Fibroblast of lung (primary cell): ENCODE measurements around the gene MRPL27. TPM values are rescaled to one million over a fixed set of nuclear protein-coding genes. Genes with fewer than 3 reads are reported as not detected.
"Not testable (repeated sequence)": the region's sequence is repeated elsewhere in the genome, so short reads cannot be mapped to it uniquely, and the experiment has no call there.

ENCODE experiments used
- DNase-seq, 2 donors: peaks; one replicate each; pipeline versions ENCODE4 v3.0.0 to v3.0.0-alpha.2; 2010; ENCODE audit warnings: low read depth in 2 of 2
- H2AFZ ChIP-seq: 2 replicates; pipeline ENCODE4 v1.5.1; 2012; ENCODE audit warnings: low read length, control low read depth, inconsistent platforms
- H3K27ac ChIP-seq: 2 replicates; pipeline ENCODE4 v1.5.1; 2011; ENCODE audit warnings: low read length, control low read depth; ENCODE audit not compliant: insufficient read depth
- H3K27me3 ChIP-seq: 2 replicates; pipeline ENCODE4 v1.5.1; 2011; ENCODE audit warnings: mild to moderate bottlenecking, low read length; ENCODE audit not compliant: control insufficient read depth, insufficient read depth
- H3K36me3 ChIP-seq: 2 replicates; pipeline ENCODE4 v1.5.1; 2011; ENCODE audit warnings: low read length; ENCODE audit not compliant: control insufficient read depth, insufficient read depth
- H3K4me1 ChIP-seq: 2 replicates; pipeline ENCODE4 v1.5.1; 2011; ENCODE audit warnings: low read length; ENCODE audit not compliant: control insufficient read depth, insufficient read depth; ENCODE audit errors: extremely low read depth
- H3K4me2 ChIP-seq: 2 replicates; pipeline ENCODE4 v1.5.1; 2011; ENCODE audit warnings: low read length, control low read depth; ENCODE audit not compliant: insufficient read depth; ENCODE audit errors: extremely low read depth
- H3K4me3 ChIP-seq, 4 experiments: fragments of 200-600 bp in 1 of 4; sonication (generic) in 1 of 4; replicated peaks in 1 of 4; 2 replicates each; pipeline ENCODE4 v1.5.1; 2011 to 2016; ENCODE audit warnings: low read length in 4 of 4, low read depth in 3 of 4, mild to moderate bottlenecking in 3 of 4, control low read depth in 2 of 4, inconsistent platforms in 1 of 4, mixed read lengths in 1 of 4; ENCODE audit not compliant: insufficient read depth in 1 of 4; ENCODE audit errors: control extremely low read depth in 1 of 4
- H3K79me2 ChIP-seq: 2 replicates; pipeline ENCODE4 v1.5.1; 2012; ENCODE audit warnings: mild to moderate bottlenecking, low read length, inconsistent platforms; ENCODE audit not compliant: control insufficient read depth, insufficient read depth
- H3K9ac ChIP-seq: 2 replicates; pipeline ENCODE4 v1.5.1; 2011; ENCODE audit warnings: mild to moderate bottlenecking, low read length, control low read depth; ENCODE audit not compliant: insufficient read depth
- H3K9me3 ChIP-seq: 2 replicates; pipeline ENCODE4 v1.5.1; 2012; ENCODE audit warnings: low read depth, low read length; ENCODE audit not compliant: control insufficient read depth, insufficient read depth
- H4K20me1 ChIP-seq: 2 replicates; pipeline ENCODE4 v1.5.1; 2011; ENCODE audit warnings: low read length; ENCODE audit not compliant: control insufficient read depth, insufficient read depth; ENCODE audit errors: extremely low read depth
- CTCF ChIP-seq, 2 donors: IDR thresholded peaks in 1 of 2; conservative IDR thresholded peaks in 1 of 2; 1 replicate in 1 of 2; 2 replicates in 1 of 2; pipeline ENCODE4 v1.5.1; 2011 to 2012; ENCODE audit warnings: low read length in 2 of 2, control low read depth in 1 of 2, inconsistent platforms in 1 of 2, low read depth in 1 of 2, mild to moderate bottlenecking in 1 of 2
- EZH2 ChIP-seq: IDR thresholded peaks from 2 replicates; pipeline ENCODE4 v1.5.1; 2012; ENCODE audit warnings: low read length, control low read depth, mild to moderate bottlenecking; ENCODE audit errors: missing control alignments
- polyA plus RNA-seq, 2 donors: library from polyadenylated mRNA; depleted of rRNA in 1 of 2; stranded (reverse) in 1 of 2; unstranded in 1 of 2; fragments of >200 nt; gene quantifications; 2 replicates each; pipeline ENCODE4 v1.2.1, GENCODE V29; 2011 to 2012; ENCODE audit warnings: missing spikeins in 1 of 2
- total RNA-seq: library from RNA; depleted of rRNA; stranded (reverse); fragments of >200 nt; gene quantifications from 2 replicates; pipeline ENCODE4 v1.2.1, GENCODE V29; 2014

MRPL27 gene
- total and polyA plus RNA-seq, 2 donors (not counting 1 experiment from before 2014, with no cell fraction given): 53.3 to 113 TPM

- no peak overlapping the region for H3K4me2 ChIP-seq
- H3K27me3 ChIP-seq: no peaks in the 10 kb centered on the region
- DNase-seq: no peak
- H4K20me1 ChIP-seq: no peaks in the 10 kb centered on the region
- H3K27ac ChIP-seq: no peak overlapping the region
- H3K9me3 ChIP-seq: no peaks in the 10 kb centered on the region
- H3K79me2 ChIP-seq: no peaks in the 10 kb centered on the region
- peaks cover 12% of the 10 kb centered on the region for H3K4me1 ChIP-seq
- no peaks in the 10 kb centered on the region for H3K36me3 ChIP-seq
- H3K9ac ChIP-seq: no peak overlapping the region
- TF ChIP-seq CTCF (conservative IDR thresholded peaks at IDR 0.05 in 1 of 2, IDR thresholded peaks at IDR 0.05 in 1 of 2; ENCODE audit: low read depth in 1 of 2, low read length in 2 of 2) (no peak), EZH2 (no peak)
- no peak overlapping the region for H2AFZ ChIP-seq
- H3K4me3 ChIP-seq: no peak overlapping the region
These were observed 47.6 kb upstream of the MRPL27 start for GRCh38 chr17:50420419-50421112.

GRCh38 chr17:50419577-50419976, 46.6 kb upstream of the MRPL27 start:
- H3K79me2 ChIP-seq, H3K4me2 ChIP-seq, H4K20me1 ChIP-seq, H3K36me3 ChIP-seq, H3K27ac ChIP-seq, H3K9me3 ChIP-seq, H3K27me3 ChIP-seq, DNase-seq, H3K9ac ChIP-seq, H3K4me3 ChIP-seq, H2AFZ ChIP-seq, H3K4me1 ChIP-seq: not testable (repeated sequence)

- Histone ChIP-seq H3K4me3 (no peak overlapping the region), H3K79me2 (no peaks in the 10 kb centered on the region), H3K27ac (no peak overlapping the region), H3K36me3 (no peaks in the 10 kb centered on the region), H3K4me1 (no peaks in the 10 kb centered on the region), H3K9me3 (no peaks in the 10 kb centered on the region), H2AFZ (no peak overlapping the region), H4K20me1 (no peaks in the 10 kb centered on the region), H3K27me3 (no peaks in the 10 kb centered on the region), H3K4me2 (no peak overlapping the region), H3K9ac (no peak overlapping the region)
- no peak for DNase-seq
- TF ChIP-seq EZH2 (no peak), CTCF (conservative IDR thresholded peaks at IDR 0.05 in 1 of 2, IDR thresholded peaks at IDR 0.05 in 1 of 2; ENCODE audit: low read depth in 1 of 2, low read length in 2 of 2) (no peak)
These were observed 41.8 kb upstream of the MRPL27 start for GRCh38 chr17:50414808-50415207.
